Measurements from ENCODE around the gene DNAH12.

Gene DNAH12, protein sequence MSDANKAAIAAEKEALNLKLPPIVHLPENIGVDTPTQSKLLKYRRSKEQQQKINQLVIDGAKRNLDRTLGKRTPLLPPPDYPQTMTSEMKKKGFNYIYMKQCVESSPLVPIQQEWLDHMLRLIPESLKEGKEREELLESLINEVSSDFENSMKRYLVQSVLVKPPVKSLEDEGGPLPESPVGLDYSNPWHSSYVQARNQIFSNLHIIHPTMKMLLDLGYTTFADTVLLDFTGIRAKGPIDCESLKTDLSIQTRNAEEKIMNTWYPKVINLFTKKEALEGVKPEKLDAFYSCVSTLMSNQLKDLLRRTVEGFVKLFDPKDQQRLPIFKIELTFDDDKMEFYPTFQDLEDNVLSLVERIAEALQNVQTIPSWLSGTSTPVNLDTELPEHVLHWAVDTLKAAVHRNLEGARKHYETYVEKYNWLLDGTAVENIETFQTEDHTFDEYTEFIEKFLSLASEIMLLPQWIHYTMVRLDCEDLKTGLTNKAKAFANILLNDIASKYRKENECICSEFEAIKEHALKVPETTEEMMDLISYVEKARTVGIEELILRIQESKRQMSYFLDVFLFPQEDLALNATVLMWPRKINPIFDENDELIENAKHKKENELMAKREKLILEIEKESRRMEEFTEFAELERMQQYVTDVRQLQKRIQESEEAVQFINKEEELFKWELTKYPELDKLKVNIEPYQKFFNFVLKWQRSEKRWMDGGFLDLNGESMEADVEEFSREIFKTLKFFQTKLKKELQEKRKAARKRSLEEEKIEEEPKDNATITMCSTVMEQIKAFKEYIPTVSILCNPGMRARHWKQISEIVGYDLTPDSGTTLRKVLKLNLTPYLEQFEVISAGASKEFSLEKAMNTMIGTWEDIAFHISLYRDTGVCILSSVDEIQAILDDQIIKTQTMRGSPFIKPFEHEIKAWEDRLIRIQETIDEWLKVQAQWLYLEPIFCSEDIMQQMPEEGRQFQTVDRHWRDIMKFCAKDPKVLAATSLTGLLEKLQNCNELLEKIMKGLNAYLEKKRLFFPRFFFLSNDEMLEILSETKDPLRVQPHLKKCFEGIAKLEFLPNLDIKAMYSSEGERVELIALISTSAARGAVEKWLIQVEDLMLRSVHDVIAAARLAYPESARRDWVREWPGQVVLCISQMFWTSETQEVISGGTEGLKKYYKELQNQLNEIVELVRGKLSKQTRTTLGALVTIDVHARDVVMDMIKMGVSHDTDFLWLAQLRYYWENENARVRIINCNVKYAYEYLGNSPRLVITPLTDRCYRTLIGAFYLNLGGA (N-terminal part only)

DNA sequence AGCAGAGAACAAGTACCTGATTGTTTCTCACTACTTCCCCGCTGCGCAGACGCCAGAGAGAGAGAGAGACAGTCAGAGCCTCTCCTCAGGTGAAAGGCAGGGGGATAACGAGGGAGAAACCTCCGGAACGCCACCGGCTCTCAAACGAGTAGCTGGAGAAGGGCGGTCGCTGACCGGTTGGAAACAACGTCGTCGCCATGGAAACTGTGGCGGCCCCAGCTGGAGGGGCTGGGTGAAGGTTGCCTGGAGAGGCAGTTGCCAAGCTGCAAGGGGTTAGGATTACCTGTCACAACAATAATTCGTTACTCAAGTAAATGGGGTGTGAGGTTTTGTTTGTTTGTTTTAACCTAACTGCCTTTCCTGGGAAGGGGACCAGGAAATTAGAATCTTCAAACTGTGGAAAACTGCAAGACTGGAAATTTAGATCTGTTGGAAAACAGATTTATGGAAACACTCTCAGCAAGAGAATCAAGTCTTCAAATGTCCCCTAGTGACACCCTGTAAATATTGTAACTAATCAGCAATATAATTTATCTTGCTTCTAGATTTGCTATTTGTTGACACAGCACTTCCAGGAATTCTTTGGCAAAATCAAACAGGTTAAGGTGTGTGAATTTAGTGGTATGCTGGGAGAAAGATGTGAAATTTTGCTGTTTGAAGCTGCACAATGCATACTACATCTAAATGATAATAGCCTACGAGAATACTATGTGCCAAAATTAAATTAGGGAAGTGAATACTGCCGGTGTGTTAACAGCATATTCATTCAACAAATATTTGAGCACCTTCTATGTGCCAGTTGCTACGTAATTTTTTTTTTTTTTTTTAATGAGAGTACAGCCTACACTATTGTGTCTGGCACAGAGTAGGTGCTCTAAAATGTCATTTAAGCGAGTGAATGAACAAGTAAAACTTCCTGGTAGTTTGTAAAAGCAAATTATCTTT lies at the start of gene DNAH12:
Gene DNAH12 (minus strand): TSS at position 164 of the 945 bp plus-strand sequence. CDS start 1,474 bp downstream, outside the sequence.
- DNase-seq (ENCODE audit: low read depth in 2 of 2) = no peak

DNA sequence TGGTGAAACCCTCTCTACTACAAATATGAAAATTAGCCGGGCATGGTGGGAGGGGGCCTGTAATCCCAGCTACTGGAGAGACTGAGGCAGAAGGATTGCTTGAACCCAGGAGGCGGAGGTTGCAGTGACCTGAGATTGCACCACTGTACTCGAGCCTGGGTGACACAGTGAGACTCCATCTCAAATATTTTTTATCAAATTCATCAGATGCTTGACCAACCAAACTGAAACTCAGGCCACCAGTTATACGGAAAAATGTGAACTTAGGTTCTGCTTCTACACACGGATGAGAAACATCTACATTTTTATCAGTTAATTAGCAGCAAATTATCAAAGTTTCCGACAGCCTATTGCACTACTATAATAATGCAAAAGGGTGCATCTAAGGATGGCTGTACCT lies 48.2 kb upstream of the DNAH12 start:
- no peak for DNase-seq (ENCODE audit: low read depth in 2 of 2)

DNA sequence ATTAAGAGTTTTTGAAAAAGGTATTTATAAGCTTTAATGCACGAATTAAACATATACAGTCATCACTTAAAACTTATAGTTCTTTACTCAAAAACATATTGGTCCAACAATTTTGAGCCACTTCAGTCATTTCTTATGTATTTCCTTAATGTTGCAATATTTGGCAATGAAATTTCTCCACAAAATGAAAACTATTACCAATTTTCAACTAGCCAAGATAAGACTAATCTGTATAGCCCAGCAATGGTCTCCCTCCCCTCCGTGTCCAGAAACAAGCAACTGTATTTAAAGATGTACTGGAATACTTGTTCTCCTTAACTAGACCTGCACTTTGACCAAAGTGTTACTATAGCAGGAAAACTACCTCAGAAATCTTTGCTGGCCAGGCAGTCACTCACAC lies 43.8 kb upstream of the DNAH12 start:
- DNase-seq (ENCODE audit: low read depth in 2 of 2) = no peak

DNA sequence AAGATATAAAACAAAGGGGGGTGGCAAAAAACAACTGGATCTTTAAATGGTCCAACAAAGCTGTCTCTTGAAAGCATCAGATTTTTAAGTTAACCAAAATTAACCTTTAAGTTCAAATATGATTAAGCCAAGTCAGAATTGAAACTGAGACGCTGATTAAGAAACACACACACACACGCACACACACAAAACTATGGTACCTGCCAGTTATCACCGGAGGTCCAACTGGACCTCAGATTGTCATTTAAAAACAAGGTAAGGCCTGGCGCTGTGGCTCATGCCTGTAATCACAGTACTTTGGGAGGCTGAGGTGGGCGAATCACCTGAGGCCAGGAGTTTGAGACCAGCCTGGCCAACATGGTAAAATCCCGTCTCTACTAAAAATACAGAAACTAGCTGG lies 42.6 kb upstream of the DNAH12 start:
- no peak for DNase-seq (ENCODE audit: low read depth in 2 of 2)

DNA sequence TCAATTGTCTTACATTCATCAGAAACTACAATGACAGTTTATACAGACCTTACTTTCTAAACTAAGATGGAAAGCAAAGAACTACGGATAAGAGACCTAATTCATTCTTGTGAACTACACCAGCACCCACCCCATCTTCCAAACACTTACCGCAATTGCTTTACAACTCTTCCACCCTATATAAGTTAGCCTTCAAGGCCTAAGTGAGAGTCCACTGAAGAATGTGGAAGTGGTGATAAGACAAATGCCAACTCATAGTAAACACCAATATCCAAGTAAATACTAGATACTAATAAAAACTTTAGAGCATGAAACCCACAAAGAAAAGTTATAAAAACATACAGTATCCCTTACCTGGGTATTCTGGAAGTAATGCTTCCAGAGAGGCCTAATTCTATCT lies 39.4 kb upstream of the DNAH12 start:
- DNase-seq (ENCODE audit: low read depth in 2 of 2) = no peak

DNA sequence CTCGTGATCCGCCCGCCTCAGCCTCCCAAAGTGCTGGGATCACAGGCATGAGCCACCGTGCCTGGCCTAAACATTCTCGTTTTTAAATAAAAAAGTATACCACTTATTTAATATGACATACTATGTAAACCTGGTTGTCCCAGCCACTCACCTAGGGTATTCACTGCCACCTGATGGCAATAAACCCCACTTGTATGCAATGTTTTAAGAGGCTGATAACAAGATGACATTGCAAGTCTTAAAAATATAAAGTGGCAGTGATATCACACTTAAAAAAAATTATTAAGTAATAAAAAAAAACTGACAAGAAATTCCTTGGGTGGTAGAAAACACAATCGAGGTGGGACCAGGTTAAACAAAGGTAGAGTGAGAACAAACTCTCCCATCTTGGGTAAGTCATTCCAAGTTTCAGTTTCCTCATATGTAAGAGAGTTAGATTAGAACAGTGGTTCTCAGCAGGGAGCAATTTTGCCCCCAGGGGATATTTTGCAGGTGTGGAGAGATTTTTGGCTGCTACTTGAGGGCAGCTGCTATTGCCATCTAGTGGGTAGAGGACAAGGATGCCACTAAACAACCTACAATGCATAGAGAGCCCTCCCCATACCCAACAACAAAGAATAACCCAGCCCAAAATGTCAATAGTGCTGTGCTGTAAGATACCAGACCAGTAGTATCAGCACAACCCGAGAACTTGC lies 38.5 kb upstream of the DNAH12 start:
- DNase-seq (ENCODE audit: low read depth in 2 of 2) = no peak

DNA sequence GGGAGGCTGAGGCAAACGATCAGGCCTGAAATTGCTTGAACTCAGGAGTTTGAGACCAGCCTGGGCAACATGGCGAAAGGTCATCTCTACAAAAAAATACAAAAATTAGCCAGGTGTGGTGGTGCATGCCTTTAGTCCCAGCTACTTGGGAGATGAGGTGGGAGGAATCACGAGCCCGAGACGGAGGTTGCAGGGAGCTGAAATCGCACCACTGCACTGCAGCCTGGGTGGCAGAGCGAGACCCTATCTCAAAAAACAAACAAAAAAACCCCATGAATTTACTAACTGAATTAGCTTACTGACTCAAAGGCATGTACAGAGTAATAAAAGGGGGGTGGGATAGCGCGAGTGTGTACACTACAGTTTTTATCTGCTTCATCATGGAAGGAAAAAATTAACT lies 33.7 kb upstream of the DNAH12 start:
- DNase-seq (ENCODE audit: low read depth in 2 of 2) = no peak

DNA sequence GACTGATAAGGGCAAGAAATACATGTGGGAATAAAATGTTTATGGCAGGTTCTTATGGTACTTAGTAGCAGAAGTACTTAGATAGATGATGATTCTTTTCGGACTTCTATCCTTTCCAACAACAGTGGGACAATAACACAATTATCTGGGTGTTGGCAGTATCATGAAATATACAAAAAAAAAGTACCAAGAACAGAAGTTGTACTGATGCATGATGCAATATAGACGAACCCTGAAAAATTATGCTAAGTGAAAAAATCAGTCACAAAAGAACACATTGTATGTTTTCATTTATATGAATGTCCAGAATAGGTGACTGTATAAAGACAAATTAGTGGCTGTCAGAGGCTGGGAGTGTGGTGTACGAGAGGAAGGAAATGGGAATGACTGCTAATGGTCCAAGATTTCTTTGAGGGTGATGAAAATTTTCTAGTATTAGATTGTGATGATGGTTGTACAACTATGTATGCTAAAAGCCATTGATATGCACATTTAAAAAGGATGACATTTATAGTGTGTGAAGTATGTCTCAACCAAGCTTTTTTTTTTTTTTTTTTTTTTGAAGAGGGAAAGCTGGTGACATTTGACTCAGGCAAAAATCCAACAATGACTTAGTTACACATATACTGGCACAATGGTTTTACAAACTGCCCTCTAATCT lies 32.0 kb upstream of the DNAH12 start:
- no peak for DNase-seq (ENCODE audit: low read depth in 2 of 2)

DNA sequence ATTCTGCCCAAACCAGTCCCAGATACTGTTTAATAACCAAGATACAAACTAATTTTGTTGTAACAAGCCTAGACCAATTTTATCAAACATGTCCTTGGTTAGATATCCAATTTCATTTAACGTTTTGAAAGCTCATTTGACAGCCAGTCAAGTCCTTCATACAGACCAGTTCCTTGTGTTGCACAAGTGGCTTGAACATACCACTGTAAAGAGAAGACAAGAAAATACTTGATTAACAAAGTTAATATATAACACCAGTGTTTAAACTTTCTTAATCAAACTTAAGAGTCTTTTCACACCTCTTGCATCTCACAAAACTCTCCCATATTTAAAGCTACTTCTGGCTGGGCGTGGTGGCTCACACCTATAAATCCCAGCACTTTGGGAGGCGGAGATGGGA lies 28.0 kb upstream of the DNAH12 start:
- no peak for DNase-seq (ENCODE audit: low read depth in 2 of 2)

DNA sequence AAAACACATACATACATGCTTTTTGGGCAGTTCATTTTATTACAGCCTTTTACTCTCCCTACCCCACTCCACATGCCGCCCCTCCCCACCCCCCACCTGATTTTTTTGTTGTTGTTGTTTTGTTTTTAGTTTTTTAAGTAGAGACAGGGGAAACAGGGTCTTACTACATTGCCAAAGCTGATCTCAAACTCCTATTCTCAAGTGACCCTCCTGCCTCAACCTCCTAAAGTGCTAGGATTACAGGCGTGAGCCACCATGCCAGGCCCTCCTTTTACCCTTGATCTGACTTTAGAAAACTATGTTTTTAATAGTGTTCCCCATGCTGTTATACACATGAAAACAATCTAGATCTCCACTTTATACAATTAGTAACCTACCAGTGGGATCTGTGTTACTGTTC lies 26.7 kb upstream of the DNAH12 start:
- no peak for DNase-seq (ENCODE audit: low read depth in 2 of 2)

DNA sequence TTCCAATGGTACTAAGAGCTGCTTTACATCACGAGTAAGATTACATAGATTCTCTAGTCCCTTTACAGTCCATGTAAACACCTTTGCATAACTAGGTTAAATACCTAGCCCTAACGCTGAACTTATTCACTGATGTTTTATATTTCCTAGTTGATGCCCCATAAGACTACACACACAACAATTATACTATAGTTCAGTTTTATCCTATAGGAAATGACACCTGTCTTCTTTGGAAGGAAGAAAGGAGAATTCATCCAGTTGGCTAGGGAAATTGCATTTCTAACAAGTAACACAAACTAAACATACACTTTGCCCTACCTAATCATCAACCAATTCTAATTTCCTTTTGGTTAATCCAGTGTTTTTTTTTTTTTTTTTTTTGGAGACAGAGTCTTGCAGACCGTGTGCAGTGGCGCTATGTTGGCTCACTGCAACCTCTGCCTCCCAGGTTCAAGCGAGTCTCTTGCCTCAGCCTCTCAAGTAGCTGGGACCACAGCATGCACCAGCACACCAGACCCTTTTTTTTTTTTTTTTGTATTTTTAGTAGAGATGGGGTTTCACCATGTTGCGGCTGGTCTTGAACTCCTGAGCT lies 25.8 kb upstream of the DNAH12 start:
- DNase-seq (ENCODE audit: low read depth in 2 of 2) = no peak

DNA sequence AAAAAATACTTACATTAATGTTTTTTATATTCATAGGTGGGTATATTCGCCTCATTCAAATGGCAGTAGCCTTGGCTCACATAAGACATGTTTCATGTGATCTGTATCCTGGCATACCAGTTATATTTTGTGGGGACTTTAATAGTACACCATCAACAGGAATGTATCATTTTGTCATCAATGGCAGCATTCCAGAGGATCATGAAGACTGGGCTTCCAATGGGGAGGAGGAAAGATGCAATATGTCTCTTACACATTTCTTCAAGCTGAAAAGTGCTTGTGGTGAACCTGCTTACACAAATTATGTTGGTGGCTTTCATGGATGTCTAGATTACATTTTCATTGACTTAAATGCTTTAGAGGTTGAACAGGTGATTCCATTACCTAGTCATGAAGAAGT lies 15.4 kb upstream of the DNAH12 start:
- DNase-seq (ENCODE audit: low read depth in 2 of 2) = no peak

DNA sequence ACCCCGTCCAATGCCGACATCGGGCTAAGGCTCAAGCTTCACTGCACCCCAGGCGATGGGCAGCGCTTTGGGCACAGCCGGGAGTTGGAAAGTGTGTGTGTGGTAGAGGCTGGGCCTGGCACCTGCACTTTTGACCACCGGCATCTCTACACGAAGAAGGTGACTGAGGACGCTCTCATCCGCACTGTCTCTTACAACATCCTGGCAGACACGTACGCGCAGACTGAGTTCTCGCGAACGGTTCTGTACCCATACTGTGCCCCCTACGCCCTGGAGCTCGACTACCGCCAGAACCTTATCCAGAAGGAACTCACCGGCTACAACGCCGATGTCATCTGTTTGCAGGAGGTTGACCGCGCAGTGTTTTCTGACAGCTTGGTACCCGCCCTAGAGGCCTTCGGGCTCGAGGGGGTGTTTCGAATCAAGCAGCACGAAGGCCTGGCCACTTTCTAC lies 13.0 kb upstream of the DNAH12 start:
- peak in 1 of 2 donors; percentile 7 for DNase-seq (ENCODE audit: low read depth in 2 of 2)

DNA sequence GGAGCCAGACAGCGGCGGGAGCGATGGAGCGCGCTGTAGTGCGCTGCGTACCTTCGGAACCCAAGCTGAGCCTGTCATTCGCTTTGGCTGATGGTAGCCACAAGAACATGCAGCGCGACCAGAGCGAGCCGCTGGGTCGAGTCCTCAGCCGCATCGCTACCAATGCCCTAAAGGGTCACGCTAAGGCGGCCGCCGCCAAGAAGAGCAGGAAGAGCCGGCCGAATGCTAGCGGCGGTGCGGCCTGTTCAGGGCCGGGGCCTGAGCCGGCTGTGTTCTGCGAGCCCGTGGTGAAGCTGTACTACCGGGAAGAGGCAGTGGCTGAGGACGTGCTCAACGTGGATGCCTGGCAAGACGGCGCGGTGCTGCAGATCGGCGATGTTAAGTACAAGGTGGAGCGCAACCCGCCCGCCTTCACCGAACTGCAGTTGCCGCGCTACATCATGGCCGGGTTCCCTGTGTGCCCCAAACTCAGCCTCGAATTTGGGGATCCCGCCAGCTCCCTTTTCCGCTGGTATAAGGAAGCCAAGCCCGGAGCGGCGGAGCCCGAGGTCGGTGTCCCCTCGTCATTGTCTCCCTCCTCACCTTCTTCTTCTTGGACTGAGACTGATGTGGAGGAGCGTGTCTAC lies 12.4 kb upstream of the DNAH12 start:
- DNase-seq (ENCODE audit: low read depth in 2 of 2) = peak in 1 of 2 donors; percentile 18

DNA sequence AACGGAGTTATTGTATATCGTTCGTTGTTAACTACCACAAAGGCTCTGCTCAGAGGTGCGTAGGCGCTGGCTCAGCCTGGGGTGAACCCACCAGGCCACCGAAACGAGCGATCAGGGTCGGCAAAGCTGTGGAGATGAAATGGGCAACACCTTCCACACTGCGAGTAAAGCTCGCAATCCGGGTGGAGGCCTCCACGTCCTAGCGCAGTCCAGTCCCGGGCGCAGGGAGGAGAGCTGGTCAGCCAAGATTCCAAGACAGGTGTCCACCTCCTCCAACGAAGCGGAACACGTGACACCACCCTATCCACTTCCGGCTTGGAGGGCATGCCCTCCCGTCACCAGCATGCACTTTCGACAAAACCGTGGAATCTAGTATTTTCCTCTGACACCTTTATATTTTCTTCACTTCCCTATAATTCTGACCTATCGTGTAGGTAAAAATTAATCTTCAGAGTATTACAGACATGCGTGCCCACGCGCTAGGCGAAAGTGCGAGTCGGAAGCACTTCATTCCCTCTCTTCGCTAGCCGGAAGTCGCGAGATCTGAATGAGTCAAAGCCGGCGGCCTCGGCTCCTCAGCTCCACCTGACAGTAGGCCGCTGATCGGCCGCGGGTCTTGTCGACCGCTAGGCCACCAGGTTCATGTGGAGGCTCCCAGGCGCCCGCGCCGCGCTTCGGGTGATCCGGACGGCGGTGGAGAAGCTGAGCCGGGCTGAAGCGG lies 11.8 kb upstream of the DNAH12 start, which contains the start of gene PDE12:
Gene PDE12 (plus strand): TSS at position 537 of the 721 bp plus-strand sequence. CDS start 106 bp downstream, at position 643.
- DNase-seq (ENCODE audit: low read depth in 2 of 2) = peak; percentile 69 to 72

DNA sequence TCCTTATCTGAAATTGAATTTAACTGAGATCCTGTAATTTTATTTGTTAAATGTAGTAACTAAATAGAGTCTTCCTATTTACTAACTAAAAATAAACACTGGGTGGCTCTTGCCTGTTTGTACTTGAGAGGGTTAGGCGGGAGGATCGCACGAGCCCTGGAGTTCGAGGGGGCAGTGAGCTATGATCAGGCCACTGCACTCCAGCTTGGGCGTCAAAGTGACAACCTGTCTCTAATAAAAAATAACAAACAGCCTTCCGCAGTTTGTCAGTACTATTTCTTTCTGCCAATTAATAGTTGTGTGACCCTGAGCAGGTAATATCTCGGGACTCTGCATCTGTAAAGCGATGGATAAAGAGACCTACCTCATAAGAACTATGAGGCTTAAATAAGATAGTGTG lies 11.2 kb upstream of the DNAH12 start:
- DNase-seq (ENCODE audit: low read depth in 2 of 2) = no peak

DNA sequence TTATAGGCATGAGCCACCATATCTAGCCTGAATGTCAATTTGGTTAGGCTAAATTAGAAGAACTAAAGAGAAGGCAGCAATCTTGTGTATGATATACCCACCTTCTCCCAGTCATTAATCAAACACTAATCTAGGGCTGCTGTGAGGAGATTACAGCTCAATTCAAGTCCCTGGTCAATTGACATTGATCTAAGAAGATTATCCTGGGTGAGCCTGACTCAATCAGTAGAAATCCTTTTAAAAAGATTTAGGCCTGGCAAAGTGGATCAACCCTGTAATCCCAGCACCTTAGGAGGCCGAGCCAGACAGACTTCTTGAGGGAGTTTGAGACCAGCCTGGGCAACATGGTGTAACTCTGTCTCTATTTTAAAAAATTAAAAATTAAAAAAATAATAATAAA lies 2.5 kb upstream of the DNAH12 start:
- no peak for DNase-seq (ENCODE audit: low read depth in 2 of 2)
